Measurements from ENCODE around the gene FOXF2.
"Not testable (repeated sequence)": the region's sequence is repeated elsewhere in the genome, so short reads cannot be mapped to it uniquely, and the experiment has no call there.

The FOXF2 gene

GRCh38 chr6:1389369-1390132 is at the start of gene FOXF2:
Gene FOXF2, plus strand, starts transcription at chr6:1389576. Its CDS starts 372 bp downstream, at chr6:1389948.
- no peak for DNase-seq
- in situ Hi-C loops (cut with MboI; ENCODE audit: low pct_unique_long_range_greater_than_20kb, low sequenced_read_pairs) = loop anchor here (25.0 kb wide), 1 partner anchor 602 kb away; no protein-coding TSS in a partner anchor

DNA sequence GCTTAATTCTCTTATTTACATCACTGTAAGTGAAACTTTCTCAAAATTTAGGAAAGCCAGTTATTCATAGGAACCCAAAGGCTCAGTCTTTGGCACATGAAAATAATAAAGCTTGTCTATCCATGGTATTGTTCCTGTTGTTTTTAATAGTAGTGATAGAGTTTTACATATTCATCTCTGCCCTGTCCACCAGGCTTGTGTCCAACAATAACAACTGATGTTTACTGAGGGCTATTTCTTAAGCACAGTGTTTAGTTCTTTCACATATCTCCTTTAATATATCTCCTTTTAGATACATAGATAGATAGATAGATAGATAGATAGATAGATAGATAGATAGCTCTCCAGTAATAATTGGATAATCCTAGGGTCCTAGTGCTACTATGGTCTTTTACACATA is 43.3 kb upstream of the FOXF2 start:
- DNase-seq = no peak
- in situ Hi-C loops (cut with MboI; ENCODE audit: low pct_unique_long_range_greater_than_20kb, low sequenced_read_pairs) = no loop called here

DNA sequence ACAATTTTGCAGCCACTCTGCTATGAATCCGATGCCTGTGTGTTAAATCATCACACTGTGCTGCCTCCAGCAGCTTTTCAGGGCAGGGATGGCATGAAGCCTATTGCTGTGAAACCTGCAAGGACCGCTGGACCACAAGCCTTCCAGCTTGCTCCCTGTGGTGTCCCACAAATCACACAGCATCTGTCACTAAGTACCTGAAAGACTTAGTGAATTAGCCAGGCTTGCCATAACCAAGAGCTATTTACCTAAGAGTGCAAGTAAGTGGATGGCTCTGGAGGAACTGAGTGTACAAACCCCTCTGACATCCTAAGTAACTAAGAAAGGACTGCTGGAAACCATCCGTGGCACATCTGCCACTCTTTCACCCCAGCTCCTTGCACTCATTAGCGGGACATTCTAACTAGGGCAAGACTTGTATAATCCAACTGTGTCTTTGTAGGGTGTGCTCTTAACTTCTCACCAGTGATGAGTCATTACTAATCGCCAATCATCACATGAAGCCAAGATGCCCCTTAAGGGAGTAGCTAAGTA is 42.8 kb upstream of the FOXF2 start:
- DNase-seq = no peak
- in situ Hi-C loops (cut with MboI; ENCODE audit: low pct_unique_long_range_greater_than_20kb, low sequenced_read_pairs) = no loop called here

DNA sequence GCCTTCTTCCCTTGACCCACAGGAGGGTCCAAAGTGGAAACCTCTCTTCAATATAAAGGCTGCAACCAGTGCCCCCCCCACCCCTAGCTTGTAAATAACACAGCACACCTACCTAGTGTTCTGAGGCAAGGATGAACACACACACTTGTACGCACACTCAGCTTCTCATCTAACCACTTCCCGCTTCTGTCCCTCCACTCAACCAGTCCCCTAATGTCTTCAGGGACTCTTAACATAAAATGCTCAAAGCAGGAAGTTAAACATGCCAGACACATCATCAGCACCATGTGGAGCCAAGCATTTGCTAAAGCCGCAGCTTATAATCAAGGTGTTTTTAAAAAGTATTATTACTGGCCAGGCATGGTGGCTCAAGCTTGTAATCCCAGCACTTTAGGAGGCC is 42.2 kb upstream of the FOXF2 start:
- no peak for DNase-seq
- in situ Hi-C loops (cut with MboI; ENCODE audit: low pct_unique_long_range_greater_than_20kb, low sequenced_read_pairs) = no loop called here

GRCh38 chr6:1348675-1349074 is 40.7 kb upstream of the FOXF2 start:
- no peak for DNase-seq
- in situ Hi-C loops (cut with MboI; ENCODE audit: low pct_unique_long_range_greater_than_20kb, low sequenced_read_pairs) = no loop called here

DNA sequence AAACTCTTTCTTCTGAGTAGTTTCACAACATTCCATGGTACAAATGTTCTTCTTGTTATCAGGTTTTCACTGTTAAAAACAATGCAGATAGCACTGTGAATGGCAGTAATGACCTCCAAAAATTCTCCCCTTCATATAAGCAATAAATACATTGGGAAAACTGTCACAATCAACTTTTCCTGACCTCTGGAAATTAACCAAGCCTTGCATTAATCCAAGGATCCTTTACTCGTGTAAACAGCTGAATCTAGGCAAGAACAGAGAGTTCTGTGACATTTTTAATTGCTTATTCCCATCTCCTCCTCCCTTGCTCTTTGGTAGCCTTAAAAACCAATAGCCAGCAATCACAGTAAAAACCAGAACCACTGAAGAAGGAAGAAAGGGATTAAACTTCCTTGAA is 39.7 kb upstream of the FOXF2 start:
- no peak for DNase-seq
- in situ Hi-C loops (cut with MboI; ENCODE audit: low pct_unique_long_range_greater_than_20kb, low sequenced_read_pairs) = no loop called here

- in situ Hi-C loops (cut with MboI; ENCODE audit: low pct_unique_long_range_greater_than_20kb, low sequenced_read_pairs) = no loop called here
- DNase-seq = no peak
These were observed 37.9 kb upstream of the FOXF2 start for GRCh38 chr6:1351381-1352008.

DNA sequence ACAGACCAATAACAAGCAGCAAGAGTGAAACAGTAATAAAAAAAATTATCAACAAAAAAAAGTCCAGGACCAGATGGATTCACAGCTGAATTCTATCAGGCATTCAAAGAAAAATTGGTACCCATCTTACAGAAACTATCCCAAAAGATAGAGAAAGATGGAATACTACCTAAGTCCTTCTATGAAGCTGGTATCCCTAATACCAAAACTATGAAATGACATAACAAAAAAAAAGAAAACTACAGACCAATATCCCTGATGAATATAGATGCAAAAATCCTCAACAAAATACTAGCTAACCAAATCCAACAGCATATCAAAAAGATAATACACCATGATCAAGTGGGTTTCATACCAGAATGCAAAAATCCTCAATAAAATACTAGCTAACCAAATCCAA is 34.3 kb upstream of the FOXF2 start:
- in situ Hi-C loops (cut with MboI; ENCODE audit: low pct_unique_long_range_greater_than_20kb, low sequenced_read_pairs) = not testable (repeated sequence)

GRCh38 chr6:1361717-1362116 is 27.7 kb upstream of the FOXF2 start:
- DNase-seq; in situ Hi-C loops (cut with MboI; ENCODE audit: low pct_unique_long_range_greater_than_20kb, low sequenced_read_pairs): not testable (repeated sequence)

More for the DNA sequence above, 34.3 kb upstream of the FOXF2 start:
- not testable (repeated sequence) for DNase-seq

DNA sequence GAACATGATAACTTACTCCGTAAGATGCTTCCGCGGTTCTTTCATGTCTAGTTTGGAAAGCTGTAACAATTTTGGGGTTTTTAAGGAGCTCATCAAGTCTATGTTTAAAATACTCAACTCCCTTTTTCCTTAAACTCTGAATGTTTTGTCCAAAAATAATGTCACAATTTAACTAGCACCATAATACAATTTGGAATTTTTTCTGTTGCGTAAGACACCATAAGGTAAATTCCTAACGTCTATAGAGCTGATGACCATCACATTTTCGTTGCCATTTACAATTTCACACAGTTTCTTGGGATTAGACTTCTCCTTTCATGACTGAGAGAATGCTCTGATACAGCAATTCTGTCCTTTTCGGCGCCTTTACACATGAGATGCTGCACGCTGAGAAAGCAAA is 26.7 kb upstream of the FOXF2 start:
- in situ Hi-C loops (cut with MboI; ENCODE audit: low pct_unique_long_range_greater_than_20kb, low sequenced_read_pairs) = no loop called here
- no peak for DNase-seq

GRCh38 chr6:1363298-1363697 is 26.1 kb upstream of the FOXF2 start:
- in situ Hi-C loops (cut with MboI; ENCODE audit: low pct_unique_long_range_greater_than_20kb, low sequenced_read_pairs) = no loop called here
- no peak for DNase-seq

DNA sequence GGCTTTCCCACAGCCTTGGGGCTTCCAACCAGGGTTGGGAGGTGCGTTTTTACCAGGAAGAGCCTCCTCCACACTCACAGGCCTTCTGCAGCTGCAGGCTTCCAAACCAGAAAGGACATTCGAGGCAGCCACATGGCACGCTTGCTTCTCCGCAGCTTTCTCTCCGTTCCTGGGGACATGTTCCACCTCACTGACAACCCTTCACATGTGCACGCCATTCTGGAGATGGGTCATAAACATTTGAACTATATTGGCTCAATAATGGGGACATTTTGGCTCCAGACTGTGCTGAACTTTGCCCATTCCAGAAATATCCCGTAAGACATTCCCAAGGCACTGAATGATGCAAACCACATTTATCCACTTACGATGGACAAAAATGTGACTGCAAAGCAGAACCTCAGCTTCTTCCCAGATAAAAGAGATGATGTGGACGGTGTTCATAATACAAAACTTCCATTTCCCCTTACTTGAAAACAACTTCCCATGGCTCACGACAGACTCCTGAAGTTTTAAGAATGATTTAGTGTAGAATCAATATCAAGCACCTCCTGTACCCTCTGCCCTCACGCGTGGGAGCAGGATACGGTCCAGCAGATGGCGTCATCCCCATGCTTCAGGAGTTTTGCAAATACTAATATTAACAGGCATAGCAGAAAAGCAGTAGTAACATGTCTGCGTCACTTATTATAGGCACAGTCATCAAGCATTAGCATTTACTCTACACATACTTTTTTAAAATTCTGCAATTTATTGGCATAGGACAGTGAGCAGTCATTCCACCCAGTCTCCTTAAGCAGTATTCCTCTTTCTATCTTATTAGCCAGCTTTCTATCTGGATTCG is 25.4 kb upstream of the FOXF2 start:
- in situ Hi-C loops (cut with MboI; ENCODE audit: low pct_unique_long_range_greater_than_20kb, low sequenced_read_pairs) = no loop called here
- no peak for DNase-seq

GRCh38 chr6:1364791-1365190 is 24.6 kb upstream of the FOXF2 start:
- DNase-seq = no peak
- in situ Hi-C loops (cut with MboI; ENCODE audit: low pct_unique_long_range_greater_than_20kb, low sequenced_read_pairs) = no loop called here

DNA sequence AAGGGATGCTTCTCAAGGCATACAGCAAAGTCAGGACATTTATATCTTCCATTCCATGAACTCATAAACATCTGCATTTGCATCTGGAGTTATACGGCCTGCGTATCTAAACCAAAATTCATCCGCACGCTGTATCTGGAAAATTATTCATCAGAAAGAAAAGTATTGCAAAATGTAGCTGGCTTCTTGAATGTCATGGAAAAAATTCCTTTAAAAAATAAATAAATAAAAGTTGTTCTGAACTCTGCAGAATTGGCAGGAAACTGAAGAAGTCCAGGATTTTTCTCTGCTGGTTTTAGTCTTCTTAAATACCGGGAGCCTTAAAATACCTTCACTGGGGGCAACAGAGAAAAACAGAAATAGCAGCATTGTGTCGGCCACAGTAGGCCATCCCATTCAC is 23.7 kb upstream of the FOXF2 start:
- DNase-seq = no peak
- in situ Hi-C loops (cut with MboI; ENCODE audit: low pct_unique_long_range_greater_than_20kb, low sequenced_read_pairs) = no loop called here

DNA sequence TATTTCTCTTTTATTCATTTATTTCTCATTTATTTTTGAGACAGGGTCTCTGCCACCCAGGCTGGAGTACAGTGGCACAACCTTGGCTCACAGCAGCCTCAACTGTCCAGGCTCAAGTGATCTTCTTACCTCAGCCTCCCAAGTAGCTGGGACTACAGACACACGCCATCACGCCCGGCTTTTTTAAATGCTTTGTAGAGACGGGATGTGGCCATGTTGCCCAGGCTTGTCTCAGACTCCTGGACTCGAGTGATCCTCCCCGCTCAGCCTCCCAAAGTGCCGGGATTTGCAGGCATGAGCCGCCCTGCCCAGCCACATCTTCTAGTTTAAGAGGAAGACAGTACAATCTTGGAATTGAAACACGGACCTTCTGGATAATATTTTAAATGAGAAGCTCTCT is 21.6 kb upstream of the FOXF2 start:
- in situ Hi-C loops (cut with MboI; ENCODE audit: low pct_unique_long_range_greater_than_20kb, low sequenced_read_pairs) = no loop called here
- DNase-seq = no peak

DNA sequence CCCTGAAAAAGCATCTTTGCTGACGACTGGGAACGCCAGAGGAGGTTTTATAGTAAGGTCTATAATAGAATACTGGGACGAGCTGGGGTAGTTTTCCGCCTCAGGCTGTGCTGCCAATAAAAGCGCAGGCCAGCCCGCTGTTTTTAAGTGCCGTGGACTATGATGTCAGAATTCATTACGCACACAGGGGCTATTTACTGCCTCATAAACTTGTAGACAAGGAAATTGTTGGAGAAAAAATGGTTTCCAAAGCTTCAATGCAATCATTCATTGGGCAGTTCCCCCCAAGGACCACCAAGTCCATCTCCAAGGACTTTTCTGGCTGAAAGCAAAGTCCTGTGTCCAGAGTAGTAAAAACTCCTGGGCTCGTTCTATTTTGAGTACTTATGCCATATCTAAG is 20.4 kb upstream of the FOXF2 start:
- in situ Hi-C loops (cut with MboI; ENCODE audit: low pct_unique_long_range_greater_than_20kb, low sequenced_read_pairs) = no loop called here
- DNase-seq = no peak

DNA sequence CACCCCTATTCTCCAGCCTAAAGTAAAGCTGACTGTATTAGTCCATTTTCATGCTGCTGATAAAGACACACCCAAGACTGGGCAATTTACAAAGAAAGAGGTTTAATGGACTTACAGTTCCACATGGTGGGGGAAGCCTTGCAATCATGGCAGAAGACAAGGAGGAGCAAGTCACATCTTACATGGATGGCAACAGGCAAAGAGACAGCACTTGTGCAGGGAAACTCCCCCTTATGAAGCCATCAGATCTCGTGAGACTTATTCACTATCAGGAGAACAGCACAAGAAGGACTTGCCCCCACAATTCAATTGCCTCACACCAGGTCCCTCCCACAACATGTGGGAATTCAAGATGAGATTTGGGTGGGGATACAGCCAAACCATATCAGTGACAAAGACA is 19.7 kb upstream of the FOXF2 start:
- in situ Hi-C loops (cut with MboI; ENCODE audit: low pct_unique_long_range_greater_than_20kb, low sequenced_read_pairs); DNase-seq: not testable (repeated sequence)

- in situ Hi-C loops (cut with MboI; ENCODE audit: low pct_unique_long_range_greater_than_20kb, low sequenced_read_pairs) = no loop called here
- DNase-seq = no peak
These were observed 17.4 kb upstream of the FOXF2 start for GRCh38 chr6:1371933-1372332.

GRCh38 chr6:1372690-1373089 is 16.7 kb upstream of the FOXF2 start:
- DNase-seq = no peak
- in situ Hi-C loops (cut with MboI; ENCODE audit: low pct_unique_long_range_greater_than_20kb, low sequenced_read_pairs) = no loop called here

DNA sequence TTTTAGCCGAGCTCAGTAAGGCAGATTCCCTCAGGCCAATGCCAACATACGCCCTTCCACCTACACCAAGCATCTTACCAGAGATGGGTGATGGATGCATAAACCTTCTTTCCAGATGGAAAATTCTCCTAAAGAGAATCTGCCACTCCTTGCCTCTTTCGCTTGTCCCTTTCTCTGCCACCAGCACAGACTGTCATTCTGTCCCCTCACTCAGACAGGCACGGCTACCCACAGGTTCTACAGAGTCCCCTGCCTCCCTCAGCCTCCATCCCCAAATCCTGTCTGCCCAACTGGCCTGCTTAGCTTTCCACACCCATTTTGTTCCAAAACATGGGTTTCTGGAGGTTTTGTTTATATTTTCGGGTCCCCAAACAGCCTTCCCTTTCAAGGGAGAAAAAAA is 12.7 kb upstream of the FOXF2 start:
- no peak for DNase-seq
- in situ Hi-C loops (cut with MboI; ENCODE audit: low pct_unique_long_range_greater_than_20kb, low sequenced_read_pairs) = loop anchor here (25.0 kb wide), 1 partner anchor 589 kb away; no protein-coding TSS in a partner anchor
